ENCODE results near the gene TFPI.

Gene TFPI

GRCh38 chr2:187506416-187506815, 47.8 kb downstream of the TFPI start:
- no peak for TF ChIP-seq NFIC (IDR thresholded peaks at IDR 0.05)
- TF ChIP-seq, protein P1, sequence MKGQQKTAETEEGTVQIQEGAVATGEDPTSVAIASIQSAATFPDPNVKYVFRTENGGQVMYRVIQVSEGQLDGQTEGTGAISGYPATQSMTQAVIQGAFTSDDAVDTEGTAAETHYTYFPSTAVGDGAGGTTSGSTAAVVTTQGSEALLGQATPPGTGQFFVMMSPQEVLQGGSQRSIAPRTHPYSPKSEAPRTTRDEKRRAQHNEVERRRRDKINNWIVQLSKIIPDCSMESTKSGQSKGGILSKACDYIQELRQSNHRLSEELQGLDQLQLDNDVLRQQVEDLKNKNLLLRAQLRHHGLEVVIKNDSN (IDR thresholded peaks at IDR 0.05): no peak
- TF ChIP-seq TAF1 (IDR thresholded peaks at IDR 0.05; ENCODE audit: low read depth): no peak
- TF ChIP-seq FOXM1 (IDR thresholded peaks at IDR 0.05; ENCODE audit: borderline replicate concordance, low read depth): no peak
- no peak for TF ChIP-seq EP300 (IDR thresholded peaks at IDR 0.05; ENCODE audit: borderline replicate concordance)

DNA sequence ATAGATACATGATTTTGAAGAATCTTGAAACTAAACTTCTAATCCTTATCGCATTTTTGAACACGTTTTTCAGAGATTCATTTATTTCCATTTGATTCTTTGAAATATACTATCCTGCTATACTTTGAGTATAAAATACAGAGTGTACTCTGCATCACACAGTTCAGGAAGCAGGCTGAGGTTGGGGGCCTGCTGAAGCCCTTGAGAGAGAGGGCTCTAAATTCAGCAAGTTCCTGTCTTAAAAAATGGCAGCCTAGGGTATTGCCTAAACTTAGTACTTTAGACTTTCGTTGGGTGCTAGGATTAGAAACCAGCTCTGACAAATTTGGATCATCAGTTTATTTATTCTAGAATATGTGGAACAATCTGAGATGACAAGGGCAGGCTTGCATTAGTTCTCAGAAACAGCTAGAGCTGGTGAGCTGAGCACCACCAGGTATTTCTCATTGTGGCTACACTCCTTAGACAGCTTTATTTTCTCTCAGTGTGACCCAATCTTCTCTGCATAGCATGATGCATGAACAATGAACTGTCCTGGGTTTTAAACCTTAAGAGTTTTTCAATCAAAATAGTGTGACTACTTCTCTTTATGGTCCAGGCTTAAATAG, 49.1 kb downstream of the TFPI start:
- TF ChIP-seq, protein P1 (IDR thresholded peaks at IDR 0.05): no peak
- no peak for TF ChIP-seq REST (IDR thresholded peaks at IDR 0.05; ENCODE audit: low read depth)
- no peak for TF ChIP-seq TAF1 (IDR thresholded peaks at IDR 0.05; ENCODE audit: low read depth)
- no peak for TF ChIP-seq RAD21 (IDR thresholded peaks at IDR 0.05; ENCODE audit: low read depth)
- no peak for TF ChIP-seq NFIC (IDR thresholded peaks at IDR 0.05)
- TF ChIP-seq, protein P2, sequence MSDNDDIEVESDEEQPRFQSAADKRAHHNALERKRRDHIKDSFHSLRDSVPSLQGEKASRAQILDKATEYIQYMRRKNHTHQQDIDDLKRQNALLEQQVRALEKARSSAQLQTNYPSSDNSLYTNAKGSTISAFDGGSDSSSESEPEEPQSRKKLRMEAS (IDR thresholded peaks at IDR 0.05): no peak
- no peak for TF ChIP-seq CEBPB (IDR thresholded peaks at IDR 0.05)
- TF ChIP-seq CREB1 (IDR thresholded peaks at IDR 0.05; ENCODE audit: low read depth): no peak
- no peak for TF ChIP-seq EGR1 (IDR thresholded peaks at IDR 0.05)
- no peak for TF ChIP-seq FOXM1 (IDR thresholded peaks at IDR 0.05; ENCODE audit: borderline replicate concordance, low read depth)
- no peak for TF ChIP-seq ZBTB7A (IDR thresholded peaks at IDR 0.05; ENCODE audit: low read depth)
- TF ChIP-seq TCF12 (IDR thresholded peaks at IDR 0.05; ENCODE audit: low read depth): no peak
- no peak for TF ChIP-seq EP300 (IDR thresholded peaks at IDR 0.05; ENCODE audit: borderline replicate concordance)
- no peak for TF ChIP-seq TEAD4 (IDR thresholded peaks at IDR 0.05)
- no peak for TF ChIP-seq YY1 (IDR thresholded peaks at IDR 0.05; ENCODE audit: low read depth)

- TF ChIP-seq TCF12 (IDR thresholded peaks at IDR 0.05; ENCODE audit: low read depth) (no peak), RAD21 (IDR thresholded peaks at IDR 0.05; ENCODE audit: low read depth) (no peak), NFIC (IDR thresholded peaks at IDR 0.05) (no peak), CEBPB (IDR thresholded peaks at IDR 0.05) (no peak), FOXM1 (IDR thresholded peaks at IDR 0.05; ENCODE audit: borderline replicate concordance, low read depth) (no peak), EGR1 (IDR thresholded peaks at IDR 0.05) (no peak), CREB1 (IDR thresholded peaks at IDR 0.05; ENCODE audit: low read depth) (no peak), TEAD4 (IDR thresholded peaks at IDR 0.05) (no peak)
- TF ChIP-seq, protein P1 (IDR thresholded peaks at IDR 0.05): no peak
Observed at GRCh38 chr2:187504312-187504921, 49.8 kb downstream of the TFPI start.

DNA sequence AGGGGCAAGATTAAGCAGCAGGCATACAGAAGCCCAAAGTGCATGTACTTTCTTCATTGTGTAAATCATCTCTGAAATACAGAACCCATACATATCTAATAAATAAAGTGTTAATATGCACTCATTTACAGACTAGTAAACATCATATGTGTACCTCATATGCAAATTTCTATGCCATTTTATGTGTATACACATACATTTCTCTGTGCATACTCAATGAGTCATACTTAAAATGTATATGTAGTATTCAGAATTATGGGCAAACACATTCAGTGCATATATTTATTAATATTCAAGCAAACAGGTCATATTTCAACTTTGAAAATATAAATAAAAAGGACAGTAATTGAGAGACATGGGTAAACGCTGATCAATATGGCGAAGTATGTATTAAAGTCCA, 50.5 kb downstream of the TFPI start:
- no peak for TF ChIP-seq EGR1 (IDR thresholded peaks at IDR 0.05)
- TF ChIP-seq FOXM1 (IDR thresholded peaks at IDR 0.05; ENCODE audit: borderline replicate concordance, low read depth): no peak
- TF ChIP-seq ZBTB7A (IDR thresholded peaks at IDR 0.05; ENCODE audit: low read depth): no peak
- no peak for TF ChIP-seq CREB1 (IDR thresholded peaks at IDR 0.05; ENCODE audit: low read depth)
- TF ChIP-seq, protein P1 (IDR thresholded peaks at IDR 0.05): no peak
- no peak for TF ChIP-seq RAD21 (IDR thresholded peaks at IDR 0.05; ENCODE audit: low read depth)
- TF ChIP-seq EP300 (IDR thresholded peaks at IDR 0.05; ENCODE audit: borderline replicate concordance): no peak
- no peak for TF ChIP-seq CEBPB (IDR thresholded peaks at IDR 0.05)
- no peak for TF ChIP-seq NFIC (IDR thresholded peaks at IDR 0.05)

- TF ChIP-seq EP300 (IDR thresholded peaks at IDR 0.05; ENCODE audit: borderline replicate concordance): no peak
- no peak for TF ChIP-seq REST (IDR thresholded peaks at IDR 0.05; ENCODE audit: low read depth)
- TF ChIP-seq FOXM1 (IDR thresholded peaks at IDR 0.05; ENCODE audit: borderline replicate concordance, low read depth): no peak
- no peak for TF ChIP-seq CREB1 (IDR thresholded peaks at IDR 0.05; ENCODE audit: low read depth)
- no peak for TF ChIP-seq RAD21 (IDR thresholded peaks at IDR 0.05; ENCODE audit: low read depth)
- TF ChIP-seq, protein P1 (IDR thresholded peaks at IDR 0.05): no peak
- TF ChIP-seq ZBTB7A (IDR thresholded peaks at IDR 0.05; ENCODE audit: low read depth): no peak
- no peak for TF ChIP-seq TEAD4 (IDR thresholded peaks at IDR 0.05)
- TF ChIP-seq TAF1 (IDR thresholded peaks at IDR 0.05; ENCODE audit: low read depth): no peak
- TF ChIP-seq EGR1 (IDR thresholded peaks at IDR 0.05): no peak
- TF ChIP-seq YY1 (IDR thresholded peaks at IDR 0.05; ENCODE audit: low read depth): no peak
- no peak for TF ChIP-seq TCF12 (IDR thresholded peaks at IDR 0.05; ENCODE audit: low read depth)
- TF ChIP-seq, protein P2 (IDR thresholded peaks at IDR 0.05): no peak
- TF ChIP-seq NFIC (IDR thresholded peaks at IDR 0.05): no peak
- no peak for TF ChIP-seq CEBPB (IDR thresholded peaks at IDR 0.05)
Observed at GRCh38 chr2:187502467-187502866, 51.8 kb downstream of the TFPI start.
